22Rv1 (cell line): ENCODE measurements around the gene IRX2.

Source experiments
- H3K27ac ChIP-seq: fragments of 450-650 bp; 2 replicates; pipeline ENCODE4 v1.5.1; 2017
- CTCF ChIP-seq: fragments of 450-650 bp; IDR thresholded peaks from 2 replicates; pipeline ENCODE4 v1.5.1; 2017; ENCODE audit warnings: mild to moderate bottlenecking
- ZFX ChIP-seq: fragments of 450-650 bp; IDR thresholded peaks from 2 replicates; pipeline ENCODE4 v1.6.1; 2017; ENCODE audit warnings: antibody characterized with exemption, borderline replicate concordance

The IRX2 gene

GRCh38 chr5:2738700-2739359 is 12.6 kb downstream of the IRX2 start:
- no peak overlapping the region for H3K27ac ChIP-seq
- TF ChIP-seq ZFX (no peak), CTCF (no peak)

- no peak overlapping the region for H3K27ac ChIP-seq
- no peak for TF ChIP-seq ZFX
- no peak for TF ChIP-seq CTCF
These were observed 13.2 kb downstream of the IRX2 start for GRCh38 chr5:2738156-2738699.

- no peak for TF ChIP-seq CTCF
- no peak for TF ChIP-seq ZFX
- no peak overlapping the region for H3K27ac ChIP-seq
These were observed 14.0 kb downstream of the IRX2 start for GRCh38 chr5:2737273-2738155.

DNA sequence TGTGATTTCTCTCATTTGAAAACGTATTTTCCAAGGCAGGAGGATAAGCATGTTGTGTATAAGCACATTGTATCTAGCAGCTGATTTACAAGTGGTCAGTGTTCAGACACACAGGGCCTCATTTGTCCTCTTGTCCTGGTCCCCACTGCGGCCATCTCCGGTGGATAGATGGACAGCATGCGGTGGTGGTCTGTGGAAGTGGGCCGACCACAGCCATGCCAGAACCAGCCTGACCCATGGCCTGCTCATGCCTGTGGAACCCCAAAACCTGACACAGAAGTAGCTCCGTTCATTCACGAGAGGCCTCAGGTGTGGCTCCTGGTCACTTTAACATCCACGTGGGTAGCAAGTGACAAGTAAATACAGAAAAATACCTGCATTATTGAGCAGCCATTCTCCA is 14.6 kb downstream of the IRX2 start:
- TF ChIP-seq ZFX (no peak), CTCF (no peak)
- no peak overlapping the region for H3K27ac ChIP-seq

DNA sequence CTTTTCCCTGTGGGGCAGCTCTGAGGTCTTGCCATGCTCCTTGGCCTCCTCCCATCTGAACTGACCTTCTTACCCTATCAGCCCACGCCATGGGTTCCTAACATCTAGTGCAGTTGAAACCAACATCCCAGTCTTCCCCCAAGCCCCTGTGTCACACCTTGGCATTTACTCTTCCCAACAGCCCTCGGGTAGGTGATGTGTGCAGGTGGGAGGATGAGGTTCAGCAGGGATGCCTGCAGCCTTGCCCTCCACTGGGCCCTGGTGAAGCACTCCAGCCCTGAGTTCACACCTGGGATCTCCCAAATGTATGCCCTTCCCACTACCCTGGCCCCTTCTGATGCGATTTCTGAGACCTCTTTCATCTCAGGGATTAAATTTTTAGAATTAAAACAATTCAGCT is 15.5 kb downstream of the IRX2 start:
- H3K27ac ChIP-seq = no peak overlapping the region
- TF ChIP-seq CTCF = no peak
- TF ChIP-seq ZFX = no peak

DNA sequence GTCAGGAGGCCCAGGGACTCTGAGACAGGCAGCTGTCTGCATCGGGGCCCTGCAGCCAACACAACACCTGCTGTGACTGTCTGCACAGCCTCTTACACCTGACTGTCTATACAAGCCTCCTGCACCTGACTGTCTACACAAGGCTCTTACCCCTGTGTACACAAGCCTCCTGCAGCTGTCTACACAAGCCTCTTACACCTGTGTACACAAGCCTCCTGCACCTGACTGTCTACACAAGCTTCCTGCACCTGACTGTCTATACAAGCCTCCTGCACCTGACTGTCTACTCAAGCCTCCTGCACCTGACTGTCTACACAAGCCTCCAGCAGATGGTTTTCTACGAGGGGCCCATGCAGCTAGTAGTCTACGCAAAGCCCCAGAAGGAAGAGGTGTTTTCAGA is 18.6 kb downstream of the IRX2 start:
- TF ChIP-seq CTCF = no peak
- TF ChIP-seq ZFX = no peak
- H3K27ac ChIP-seq = no peak overlapping the region

GRCh38 chr5:2732004-2732403 is 19.5 kb downstream of the IRX2 start:
- H3K27ac ChIP-seq = no peak overlapping the region
- TF ChIP-seq CTCF (no peak), ZFX (no peak)
